Thoracic aorta (tissue), 2 donors: ENCODE results near the gene RIOX2. TPM values are rescaled to one million over a fixed set of nuclear protein-coding genes. Genes with fewer than 3 reads are reported as not detected.

Experiments used
- ATAC-seq: fragments of 150-250 bp; one replicate; pipeline ENCODE4 v1.8.0; 2017; ENCODE audit warnings: low read depth; ENCODE audit not compliant: insufficient number of reproducible peaks, low FRiP score
- DNase-seq: peaks from one replicate; pipeline ENCODE4 v3.0.0-alpha.2; 2020; ENCODE audit warnings: low spot score
- H3K27ac ChIP-seq, 2 donors: fragments of 200-600 bp; sonication (generic); 1 replicate in 1 of 2; 2 replicates in 1 of 2; pipeline ENCODE4 v1.5.1; 2016; ENCODE audit warnings: mild to moderate bottlenecking in 2 of 2, moderate library complexity in 2 of 2
- H3K27me3 ChIP-seq: fragments of 200-600 bp; sonication (generic); replicated peaks from 2 replicates; pipeline ENCODE4 v1.6.0; 2016; ENCODE audit warnings: mild to moderate bottlenecking; ENCODE audit not compliant: insufficient read depth
- H3K36me3 ChIP-seq: fragments of 200-600 bp; sonication (generic); one replicate; pipeline ENCODE4 v1.5.1; 2016
- H3K4me1 ChIP-seq, 2 donors: fragments of 200-600 bp; sonication (generic); 1 replicate in 1 of 2; 2 replicates in 1 of 2; pipeline versions ENCODE4 v1.5.1 to v1.6.0; 2016; ENCODE audit warnings: low read depth in 2 of 2, mild to moderate bottlenecking in 1 of 2; ENCODE audit not compliant: control insufficient read depth in 1 of 2
- H3K4me3 ChIP-seq: fragments of 200-600 bp; sonication (generic); 2 replicates; pipeline ENCODE4 v1.5.1; 2016; ENCODE audit warnings: mild to moderate bottlenecking
- H3K9me3 ChIP-seq: fragments of 200-600 bp; sonication (generic); 2 replicates; pipeline ENCODE4 v1.5.1; 2016
- CTCF ChIP-seq: fragments of 200-600 bp; sonication (generic); IDR thresholded peaks from one replicate; pipeline ENCODE4 v1.5.1; 2019; ENCODE audit warnings: antibody characterized with exemption
- total RNA-seq, 2 donors: library from RNA; depleted of rRNA; stranded (reverse); fragments of >200 nt; gene quantifications; one replicate each; pipeline versions ENCODE4 v1.1.0 to v1.2.3, GENCODE V29; 2016

The RIOX2 gene
- total RNA-seq, 2 donors from 2014 or later: 14.2 to 24.8 TPM

- no peak for DNase-seq
- peaks cover 9% of the 10 kb centered on the region for H3K36me3 ChIP-seq
- ATAC-seq: no peak
- H3K4me3 ChIP-seq: no peak overlapping the region
- no peaks in the 10 kb centered on the region for H3K9me3 ChIP-seq
- H3K4me1 ChIP-seq: no peaks in the 10 kb centered on the region
- no peak overlapping the region for H3K27ac ChIP-seq
- H3K27me3 ChIP-seq: no peaks in the 10 kb centered on the region
- no peak for TF ChIP-seq CTCF
Observed at GRCh38 chr3:97931218-97931617, 41.0 kb downstream of the RIOX2 start.

- H3K4me1 ChIP-seq: no peaks in the 10 kb centered on the region
- DNase-seq (no peak), ATAC-seq (no peak)
- no peak for TF ChIP-seq CTCF
- H3K9me3 ChIP-seq: no peaks in the 10 kb centered on the region
- no peak overlapping the region for H3K4me3 ChIP-seq
- H3K36me3 ChIP-seq: peaks cover 9% of the 10 kb centered on the region
- H3K27me3 ChIP-seq: no peaks in the 10 kb centered on the region
- H3K27ac ChIP-seq: no peak overlapping the region
Observed at GRCh38 chr3:97930018-97930417, 42.2 kb downstream of the RIOX2 start.

GRCh38 chr3:97928986-97929385, 43.2 kb downstream of the RIOX2 start:
- no peaks in the 10 kb centered on the region for H3K27me3 ChIP-seq
- no peak overlapping the region for H3K27ac ChIP-seq
- H3K9me3 ChIP-seq: no peaks in the 10 kb centered on the region
- peaks cover 11% of the 10 kb centered on the region for H3K36me3 ChIP-seq
- H3K4me3 ChIP-seq: no peak overlapping the region
- DNase-seq: no peak
- ATAC-seq: no peak
- H3K4me1 ChIP-seq: no peaks in the 10 kb centered on the region
- no peak for TF ChIP-seq CTCF

GRCh38 chr3:97927704-97928103, 44.5 kb downstream of the RIOX2 start:
- no peak for TF ChIP-seq CTCF
- ATAC-seq (no peak), DNase-seq (no peak)
- H3K9me3 ChIP-seq: no peaks in the 10 kb centered on the region
- H3K4me1 ChIP-seq: no peaks in the 10 kb centered on the region
- peaks cover 7% of the 10 kb centered on the region for H3K36me3 ChIP-seq
- H3K27ac ChIP-seq: no peak overlapping the region
- no peak overlapping the region for H3K4me3 ChIP-seq
- no peaks in the 10 kb centered on the region for H3K27me3 ChIP-seq

GRCh38 chr3:97917813-97918536, 54.3 kb downstream of the RIOX2 start:
- H3K27ac ChIP-seq: no peak overlapping the region
- H3K9me3 ChIP-seq: no peaks in the 10 kb centered on the region
- H3K27me3 ChIP-seq: no peaks in the 10 kb centered on the region
- no peaks in the 10 kb centered on the region for H3K4me1 ChIP-seq
- DNase-seq (no peak), ATAC-seq (no peak)
- H3K36me3 ChIP-seq: peaks cover 3% of the 10 kb centered on the region
- H3K4me3 ChIP-seq: no peak overlapping the region
- TF ChIP-seq CTCF: no peak
